Tongue (tissue), 2 donors: ENCODE data around the gene CDH9. TPM values are rescaled to one million over a fixed set of nuclear protein-coding genes. Genes with fewer than 3 reads are reported as not detected.
"Not testable (repeated sequence)": the region's sequence is repeated elsewhere in the genome, so short reads cannot be mapped to it uniquely, and the experiment has no call there.

Experiments
- DNase-seq: peaks from one replicate; pipeline ENCODE4 v3.0.0-alpha.2; 2015
- total RNA-seq: library from RNA; depleted of rRNA; stranded (reverse); fragments of >200 nt; gene quantifications from one replicate; pipeline ENCODE4 v1.2.3, GENCODE V29; 2014

The CDH9 gene
- total RNA-seq, 1 donor from 2014 or later = not detected

- no peak for DNase-seq
These were observed 83.2 kb downstream of the CDH9 start for GRCh38 chr5:26955161-26955560.

GRCh38 chr5:26948921-26949320, 89.5 kb downstream of the CDH9 start:
- DNase-seq = no peak

GRCh38 chr5:26945901-26946300, 92.5 kb downstream of the CDH9 start:
- DNase-seq = no peak

- DNase-seq = peak; percentile 16
These were observed 95.9 kb downstream of the CDH9 start for GRCh38 chr5:26942481-26942880.

- no peak for DNase-seq
These were observed 97.4 kb downstream of the CDH9 start for GRCh38 chr5:26940994-26941393.

- DNase-seq = no peak
These were observed 106.1 kb downstream of the CDH9 start for GRCh38 chr5:26932238-26932637.

- no peak for DNase-seq
These were observed 116.9 kb downstream of the CDH9 start for GRCh38 chr5:26921439-26921838.

GRCh38 chr5:26903469-26903868, 134.9 kb downstream of the CDH9 start:
- no peak for DNase-seq

GRCh38 chr5:26894719-26895263, 143.6 kb downstream of the CDH9 start:
- DNase-seq = no peak

- DNase-seq = no peak
These were observed 145.3 kb downstream of the CDH9 start for GRCh38 chr5:26893078-26893477.

- no peak for DNase-seq
These were observed 148.6 kb downstream of the CDH9 start for GRCh38 chr5:26889815-26890214.

GRCh38 chr5:26884481-26884880, 153.9 kb downstream of the CDH9 start:
- DNase-seq = peak; percentile 3

- no peak for DNase-seq
These were observed 155.0 kb downstream of the CDH9 start for GRCh38 chr5:26883375-26883774.

- no peak for DNase-seq
These were observed 156.5 kb downstream of the CDH9 start for GRCh38 chr5:26881901-26882300.

GRCh38 chr5:26877154-26877553, 161.2 kb downstream of the CDH9 start:
- DNase-seq = no peak

- no peak for DNase-seq
These were observed 166.0 kb downstream of the CDH9 start for GRCh38 chr5:26872337-26872736.

GRCh38 chr5:26869781-26870180, 168.6 kb downstream of the CDH9 start:
- DNase-seq = no peak

- no peak for DNase-seq
These were observed 169.9 kb downstream of the CDH9 start for GRCh38 chr5:26868504-26868903.

GRCh38 chr5:26864061-26864460, 174.3 kb downstream of the CDH9 start:
- no peak for DNase-seq

GRCh38 chr5:26856238-26856637, 182.1 kb downstream of the CDH9 start:
- no peak for DNase-seq

GRCh38 chr5:26852450-26852849, 185.9 kb downstream of the CDH9 start:
- DNase-seq = not testable (repeated sequence)

GRCh38 chr5:26847041-26847736, 191.2 kb downstream of the CDH9 start:
- peak; percentile 1 for DNase-seq

GRCh38 chr5:26843677-26844076, 194.7 kb downstream of the CDH9 start:
- DNase-seq = no peak

GRCh38 chr5:26833596-26833995, 204.8 kb downstream of the CDH9 start:
- DNase-seq = no peak
